ENCODE data around the gene PCSK1.
"Not testable (repeated sequence)": the region's sequence is repeated elsewhere in the genome, so short reads cannot be mapped to it uniquely, and the experiment has no call there.

PCSK1 gene

GRCh38 chr5:96370976-96371375, 62.1 kb downstream of the PCSK1 start:
- no peak for DNase-seq

DNA sequence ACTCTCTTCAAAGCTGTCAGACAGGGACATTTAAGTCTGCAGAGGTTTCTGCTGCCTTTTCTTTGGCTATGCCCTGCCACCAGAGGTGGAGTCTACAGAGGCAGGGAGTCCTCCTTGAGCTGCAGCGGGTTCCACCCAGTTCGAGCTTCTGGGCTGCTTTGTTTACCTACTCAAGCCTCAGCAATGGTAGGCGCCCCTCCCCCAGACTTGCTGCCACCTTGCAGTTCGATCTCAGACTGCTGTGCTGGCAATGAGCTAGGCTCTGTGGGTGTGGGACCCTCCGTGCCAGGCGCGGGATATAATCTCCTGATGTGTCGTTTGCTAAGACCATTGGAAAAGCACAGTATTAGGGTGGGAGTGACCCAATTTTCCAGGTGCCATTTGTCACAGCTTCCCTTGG, 65.7 kb downstream of the PCSK1 start:
- not testable (repeated sequence) for DNase-seq

- no peak for DNase-seq
Measured at GRCh38 chr5:96354237-96354636, 78.8 kb downstream of the PCSK1 start.

- DNase-seq: no peak
Measured at GRCh38 chr5:96353220-96353619, 79.8 kb downstream of the PCSK1 start.

DNA sequence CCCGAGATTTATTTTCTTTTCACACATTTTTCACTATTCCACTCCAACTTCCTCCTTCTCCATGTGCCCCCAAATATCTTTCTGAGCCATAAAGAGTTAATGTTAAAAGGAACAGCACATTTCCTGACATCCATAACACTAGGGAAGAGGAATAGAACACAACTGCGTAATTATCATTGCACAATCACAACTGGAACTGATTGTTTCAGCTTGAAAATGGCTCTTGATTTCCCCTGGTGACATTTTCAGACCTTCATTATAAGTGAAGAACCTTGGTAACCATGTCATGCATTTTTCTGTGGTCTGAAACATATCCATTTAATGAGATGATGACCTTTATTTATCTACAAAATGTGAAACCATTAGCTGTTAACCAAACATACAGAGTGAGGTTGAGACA, 82.4 kb downstream of the PCSK1 start:
- DNase-seq: no peak

- DNase-seq: no peak
Measured at GRCh38 chr5:96348536-96348935, 84.5 kb downstream of the PCSK1 start.

GRCh38 chr5:96347502-96348292, 85.4 kb downstream of the PCSK1 start:
- no peak for DNase-seq

- peak; percentile 76 for DNase-seq
Measured at GRCh38 chr5:96344678-96345577, 88.1 kb downstream of the PCSK1 start.

GRCh38 chr5:96343094-96343493, 90.0 kb downstream of the PCSK1 start:
- DNase-seq: no peak

DNA sequence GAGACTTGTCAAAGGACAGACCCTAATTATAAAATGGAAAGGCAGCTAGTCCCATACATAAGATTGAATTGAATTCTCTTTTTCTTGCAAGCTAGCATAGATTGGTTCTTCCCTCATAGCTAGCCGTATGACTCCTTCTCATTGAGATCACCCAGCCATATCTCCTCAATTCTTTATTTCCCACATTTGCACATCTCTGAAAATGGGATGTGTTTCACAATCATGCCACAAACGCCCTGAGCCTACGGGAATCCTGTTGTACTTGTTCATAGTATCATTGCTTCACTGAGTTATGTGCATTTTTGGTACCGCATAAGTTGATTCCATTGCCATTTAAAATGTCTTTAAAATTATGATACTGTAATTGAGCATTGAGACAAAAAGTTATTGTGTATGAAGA, 90.5 kb downstream of the PCSK1 start:
- no peak for DNase-seq
